NCI-H524 (cell line): ENCODE data around the gene FAM168A.
A peak's percentile ranks its signal among the peaks of the same experiment; 100 is the strongest.
"Not testable (repeated sequence)": the region's sequence is repeated elsewhere in the genome, so short reads cannot be mapped to it uniquely, and the experiment has no call there.

ENCODE experiments used
- DNase-seq, 2 experiments: peaks; one replicate each; lab custom pipeline; 2025; lab: John Stamatoyannopoulos, UW

The FAM168A gene

GRCh38 chr11:73518195-73518594 lies 79.7 kb downstream of the FAM168A start:
- no peak for DNase-seq

DNA sequence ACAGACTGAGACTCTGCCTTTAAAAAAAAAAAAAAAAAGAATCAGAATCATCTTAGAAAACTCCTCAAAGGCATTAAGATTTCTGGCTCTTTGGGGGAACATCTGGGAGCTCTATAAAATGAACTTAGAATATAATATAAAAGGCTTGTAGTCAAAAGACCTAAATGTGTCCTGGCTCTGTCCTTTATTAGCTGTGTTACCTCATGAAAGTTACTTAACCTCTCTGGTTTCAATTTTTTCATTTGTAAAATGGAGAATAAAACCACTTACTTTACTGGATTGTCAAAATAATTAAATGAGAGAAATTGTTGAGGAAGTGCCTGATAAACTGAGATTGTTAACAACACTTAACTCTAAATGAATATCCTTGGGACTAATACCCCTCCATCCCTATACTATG lies 81.8 kb downstream of the FAM168A start:
- no peak for DNase-seq

- no peak for DNase-seq
Observed at GRCh38 chr11:73513707-73514106, 84.2 kb downstream of the FAM168A start.

- DNase-seq, result no peak
Observed at GRCh38 chr11:73510877-73511276, 87.0 kb downstream of the FAM168A start.

DNA sequence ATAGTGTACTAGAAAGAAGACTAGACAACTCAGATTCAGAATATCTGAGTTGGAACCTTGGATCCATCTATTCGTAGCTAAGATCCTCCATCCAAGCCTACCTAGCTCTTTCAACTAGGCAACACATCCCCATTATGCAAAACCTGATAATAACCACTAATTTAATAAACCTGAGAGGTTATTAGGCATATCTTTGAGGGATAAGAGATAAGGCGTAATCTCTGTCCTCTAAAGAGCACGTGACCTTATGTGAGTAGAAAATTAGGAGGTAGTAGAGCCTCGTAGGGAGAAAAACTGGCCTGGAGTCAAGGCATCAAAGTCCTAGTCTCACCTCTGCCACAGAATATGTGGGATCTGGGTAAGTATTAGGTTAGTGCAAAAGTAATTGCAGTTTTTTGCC lies 87.8 kb downstream of the FAM168A start:
- DNase-seq, result no peak

- no peak for DNase-seq
Observed at GRCh38 chr11:73509188-73509587, 88.7 kb downstream of the FAM168A start.

GRCh38 chr11:73508243-73509176 lies 89.4 kb downstream of the FAM168A start:
- no peak for DNase-seq

- no peak for DNase-seq
Observed at GRCh38 chr11:73507086-73507485, 90.8 kb downstream of the FAM168A start.

- DNase-seq, result no peak
Observed at GRCh38 chr11:73506038-73506437, 91.9 kb downstream of the FAM168A start.

- no peak for DNase-seq
Observed at GRCh38 chr11:73498343-73498742, 99.6 kb downstream of the FAM168A start.

GRCh38 chr11:73496134-73496533 lies 101.8 kb downstream of the FAM168A start:
- no peak for DNase-seq

DNA sequence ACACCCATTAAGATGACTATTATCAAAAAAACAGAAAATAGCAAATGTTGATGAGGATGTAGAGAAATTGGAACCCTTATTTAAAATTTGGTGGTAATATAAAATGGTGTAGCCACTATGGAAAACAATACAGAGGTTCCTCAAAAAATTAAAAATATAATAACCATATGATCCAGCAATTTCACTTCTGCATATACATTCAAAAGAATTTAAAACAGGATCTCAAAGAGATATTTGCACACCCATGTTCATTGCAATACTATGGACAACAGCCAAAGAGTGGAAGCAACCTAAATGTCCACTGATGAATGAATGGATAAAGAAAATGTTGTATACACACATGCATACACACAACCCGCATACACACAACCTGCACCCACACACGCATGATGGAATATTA lies 102.2 kb downstream of the FAM168A start:
- DNase-seq, result no peak

GRCh38 chr11:73493956-73494598 lies 103.8 kb downstream of the FAM168A start:
- no peak for DNase-seq

- no peak for DNase-seq
Observed at GRCh38 chr11:73481626-73482025, 116.3 kb downstream of the FAM168A start.

GRCh38 chr11:73480677-73481076 lies 117.2 kb downstream of the FAM168A start:
- DNase-seq, result no peak

DNA sequence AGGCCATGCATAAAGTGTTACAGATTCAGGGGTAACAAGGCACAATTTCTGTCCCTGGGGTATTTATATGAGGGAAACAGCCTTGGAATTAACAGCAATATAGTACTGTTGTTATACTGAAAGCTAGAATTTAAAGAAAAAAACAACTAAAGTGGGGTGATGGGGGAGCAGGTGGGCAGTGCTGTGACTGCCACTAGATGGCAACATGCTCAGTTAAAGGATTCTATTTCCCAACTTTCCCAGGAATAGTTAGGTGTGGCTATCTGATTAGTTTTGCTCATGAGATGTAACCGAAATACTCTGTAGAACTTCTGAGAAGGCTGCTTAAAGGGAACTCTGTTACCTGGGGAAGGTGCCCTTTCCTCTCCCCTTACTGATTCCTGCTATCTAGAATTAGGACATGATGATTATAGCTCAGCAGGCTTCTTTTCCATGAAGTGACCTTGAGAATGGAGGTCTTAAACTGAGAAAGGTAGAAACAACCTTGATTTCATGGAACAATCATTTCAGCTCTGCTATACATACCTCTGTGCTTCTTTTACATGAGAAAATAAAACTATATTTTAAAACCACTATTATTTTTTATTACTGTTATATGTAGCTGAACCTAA lies 119.1 kb downstream of the FAM168A start:
- peak; percentile 6 to 25 for DNase-seq

DNA sequence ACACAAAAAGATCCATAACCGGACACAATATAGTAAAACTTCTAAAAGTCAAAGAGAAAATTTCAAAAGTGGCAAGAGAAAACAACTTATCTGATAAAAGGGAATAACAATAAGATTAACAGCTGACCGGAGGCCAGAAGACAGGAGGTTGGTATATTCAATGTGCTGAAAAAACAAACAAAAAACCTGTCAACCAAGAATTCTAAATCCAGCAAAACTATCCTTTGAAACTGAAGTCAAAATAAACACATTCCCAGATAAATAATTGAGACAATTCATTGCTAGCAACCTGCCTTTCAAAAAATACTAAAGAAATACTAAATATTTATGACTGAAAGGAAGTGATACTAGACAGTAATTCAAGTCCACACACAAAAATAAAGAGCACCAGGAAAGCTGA lies 120.4 kb downstream of the FAM168A start:
- no peak for DNase-seq

DNA sequence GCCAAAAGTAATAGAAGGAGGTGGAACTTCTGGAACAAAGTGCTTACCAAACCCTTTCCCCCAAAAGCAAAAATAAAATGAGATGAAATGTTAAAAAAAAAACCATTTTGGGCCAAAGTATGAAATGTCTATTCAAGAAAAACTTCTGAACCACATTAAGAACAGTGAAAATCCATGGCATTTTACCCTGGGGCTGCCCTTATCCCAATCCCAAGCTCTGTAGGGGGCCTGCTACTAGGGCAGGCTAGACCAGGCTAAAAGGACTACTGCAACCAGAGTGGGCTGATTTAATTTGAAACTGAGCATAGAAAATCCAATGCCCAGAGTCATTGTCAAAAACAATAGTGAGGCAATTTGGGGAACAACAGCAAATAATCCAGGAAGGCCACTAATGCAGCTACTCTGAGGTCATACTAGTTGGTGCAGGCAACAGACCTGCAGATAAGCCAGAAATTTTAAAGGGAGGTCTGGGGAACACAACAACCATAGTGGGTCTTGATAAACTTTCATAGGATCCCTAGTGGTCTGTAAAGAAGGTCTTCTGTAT lies 122.3 kb downstream of the FAM168A start:
- DNase-seq, result no peak

DNA sequence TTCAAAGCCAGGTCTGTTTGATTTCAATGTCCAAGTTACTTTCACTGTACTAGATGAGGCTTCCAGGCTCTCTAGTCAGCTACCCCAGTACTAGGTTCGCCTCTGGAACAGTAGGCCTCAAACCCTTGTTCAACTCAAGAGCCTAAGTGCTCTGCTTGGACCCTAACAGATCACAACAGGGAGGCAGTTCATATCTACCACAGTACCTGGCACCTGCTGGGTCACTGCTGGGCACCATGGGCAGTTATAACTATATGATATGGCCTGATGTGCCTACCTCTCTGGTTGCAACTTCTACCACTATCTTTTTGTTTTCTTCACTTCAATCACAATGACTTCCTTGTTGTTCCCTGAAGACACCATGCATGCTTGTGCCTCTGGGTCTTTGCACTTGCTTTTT lies 124.7 kb downstream of the FAM168A start:
- no peak for DNase-seq

GRCh38 chr11:73470036-73470612 lies 127.8 kb downstream of the FAM168A start:
- DNase-seq, result not testable (repeated sequence)

GRCh38 chr11:73469401-73469800 lies 128.5 kb downstream of the FAM168A start:
- DNase-seq, result no peak

DNA sequence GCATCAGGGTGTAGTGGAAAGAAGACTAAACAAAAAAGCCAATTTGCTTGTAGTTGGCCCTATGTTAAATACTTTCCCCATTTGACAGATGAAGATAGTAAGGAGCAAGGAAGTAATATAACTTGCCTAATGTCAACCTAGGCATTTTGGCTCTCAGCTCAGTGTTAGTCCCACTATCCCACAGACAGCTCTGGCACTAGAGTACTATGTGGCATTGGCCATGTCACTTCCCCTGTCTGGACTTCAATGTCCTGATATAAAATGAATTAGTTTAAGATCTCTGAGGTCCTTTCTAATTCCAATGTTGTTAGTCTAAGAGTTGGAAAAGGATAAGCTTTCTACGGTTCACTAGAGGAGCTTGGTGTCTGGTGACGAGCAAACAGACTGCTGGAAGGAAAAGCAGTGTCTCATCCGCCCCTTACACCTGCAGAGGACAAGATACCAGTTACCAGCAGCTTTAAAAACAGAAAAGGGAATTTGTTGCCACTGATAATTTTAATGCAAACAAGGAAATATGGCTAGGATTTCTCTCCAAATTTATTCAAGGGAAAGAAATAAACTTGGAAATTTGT lies 129.2 kb downstream of the FAM168A start:
- no peak for DNase-seq
